ENCODE measurements around the gene KCNQ1. TPM values are rescaled to one million over a fixed set of nuclear protein-coding genes. Genes with fewer than 3 reads are reported as not detected.

Gene KCNQ1
- total RNA-seq, 3 donors from 2014 or later (not counting 1 experiment from before 2014, with no cell fraction given): 1.9 to 7.8 (median 3.3) TPM

DNA sequence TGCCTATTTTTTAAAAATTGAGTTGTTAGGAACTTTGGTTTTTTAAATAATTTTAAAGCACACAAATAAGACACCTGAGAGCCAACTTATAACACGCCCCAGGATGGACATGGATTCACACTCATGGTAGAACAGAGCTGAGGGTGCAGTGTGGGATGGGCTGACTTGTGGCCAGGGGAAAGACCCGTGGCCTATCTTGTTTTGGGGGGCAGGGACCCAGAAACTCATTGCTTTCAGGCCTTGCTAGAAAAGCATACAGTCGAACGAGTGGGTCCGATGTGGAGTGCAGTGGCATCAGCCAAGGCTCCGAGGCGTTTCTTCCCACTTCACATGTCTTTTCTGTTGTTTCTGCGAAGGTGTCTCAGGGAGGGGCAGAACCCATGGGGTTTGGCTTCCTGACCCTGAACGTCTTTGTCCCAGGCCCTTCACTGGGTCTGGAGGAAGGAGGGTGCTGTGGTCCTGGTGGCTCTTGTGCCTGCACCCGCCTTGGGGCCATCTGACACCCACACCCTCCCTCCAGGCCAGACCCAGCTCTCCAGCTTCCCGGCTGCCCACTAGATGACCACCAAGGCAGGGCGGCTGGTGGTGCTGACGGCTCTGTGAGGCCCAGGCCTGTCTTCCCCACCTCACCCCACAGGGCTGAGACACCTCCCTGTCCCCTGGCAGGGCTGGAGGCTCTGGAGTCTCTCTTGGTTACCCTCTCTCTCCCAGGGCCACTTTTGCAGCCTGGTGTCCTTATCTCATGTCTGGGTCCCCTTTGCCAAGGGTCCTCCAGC, 120.8 kb downstream of the KCNQ1 start:
- H3K9me3 ChIP-seq (ENCODE audit: control insufficient read depth, insufficient read depth, low read length): no peaks in the 10 kb centered on the region
- WGBS (ENCODE audit: insufficient coverage): 86% methylated on average over 13 of the region's 13 CpGs
- H3K4me3 ChIP-seq (ENCODE audit: low read length): no peak overlapping the region
- no peaks in the 10 kb centered on the region for H3K27me3 ChIP-seq (ENCODE audit: control insufficient read depth, insufficient read depth, low read length)
- DNase-seq (no peak), ATAC-seq (no peak)
- no peaks in the 10 kb centered on the region for H3K36me3 ChIP-seq (ENCODE audit: control insufficient read depth, insufficient read depth, low read length)
- no peaks in the 10 kb centered on the region for H3K27me3 Mint-ChIP-seq (ENCODE audit: low read depth in 2 of 2)
- intact Hi-C loops (cut with micrococcal nuclease): no loop called here
- no peaks in the 10 kb centered on the region for H3K9me3 Mint-ChIP-seq
- H3K4me3 Mint-ChIP-seq: no peak overlapping the region
- H3K27ac ChIP-seq (ENCODE audit: low read length): no peak overlapping the region
- H3K4me1 ChIP-seq (ENCODE audit: control insufficient read depth, insufficient read depth, low read length): peaks cover 15% of the 10 kb centered on the region
- TF ChIP-seq, protein P1, sequence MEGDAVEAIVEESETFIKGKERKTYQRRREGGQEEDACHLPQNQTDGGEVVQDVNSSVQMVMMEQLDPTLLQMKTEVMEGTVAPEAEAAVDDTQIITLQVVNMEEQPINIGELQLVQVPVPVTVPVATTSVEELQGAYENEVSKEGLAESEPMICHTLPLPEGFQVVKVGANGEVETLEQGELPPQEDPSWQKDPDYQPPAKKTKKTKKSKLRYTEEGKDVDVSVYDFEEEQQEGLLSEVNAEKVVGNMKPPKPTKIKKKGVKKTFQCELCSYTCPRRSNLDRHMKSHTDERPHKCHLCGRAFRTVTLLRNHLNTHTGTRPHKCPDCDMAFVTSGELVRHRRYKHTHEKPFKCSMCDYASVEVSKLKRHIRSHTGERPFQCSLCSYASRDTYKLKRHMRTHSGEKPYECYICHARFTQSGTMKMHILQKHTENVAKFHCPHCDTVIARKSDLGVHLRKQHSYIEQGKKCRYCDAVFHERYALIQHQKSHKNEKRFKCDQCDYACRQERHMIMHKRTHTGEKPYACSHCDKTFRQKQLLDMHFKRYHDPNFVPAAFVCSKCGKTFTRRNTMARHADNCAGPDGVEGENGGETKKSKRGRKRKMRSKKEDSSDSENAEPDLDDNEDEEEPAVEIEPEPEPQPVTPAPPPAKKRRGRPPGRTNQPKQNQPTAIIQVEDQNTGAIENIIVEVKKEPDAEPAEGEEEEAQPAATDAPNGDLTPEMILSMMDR (IDR thresholded peaks at IDR 0.05): no peak
- H3K27ac Mint-ChIP-seq: no peak overlapping the region
- no peaks in the 10 kb centered on the region for H3K36me3 Mint-ChIP-seq
- no peaks in the 10 kb centered on the region for H3K4me1 Mint-ChIP-seq

DNA sequence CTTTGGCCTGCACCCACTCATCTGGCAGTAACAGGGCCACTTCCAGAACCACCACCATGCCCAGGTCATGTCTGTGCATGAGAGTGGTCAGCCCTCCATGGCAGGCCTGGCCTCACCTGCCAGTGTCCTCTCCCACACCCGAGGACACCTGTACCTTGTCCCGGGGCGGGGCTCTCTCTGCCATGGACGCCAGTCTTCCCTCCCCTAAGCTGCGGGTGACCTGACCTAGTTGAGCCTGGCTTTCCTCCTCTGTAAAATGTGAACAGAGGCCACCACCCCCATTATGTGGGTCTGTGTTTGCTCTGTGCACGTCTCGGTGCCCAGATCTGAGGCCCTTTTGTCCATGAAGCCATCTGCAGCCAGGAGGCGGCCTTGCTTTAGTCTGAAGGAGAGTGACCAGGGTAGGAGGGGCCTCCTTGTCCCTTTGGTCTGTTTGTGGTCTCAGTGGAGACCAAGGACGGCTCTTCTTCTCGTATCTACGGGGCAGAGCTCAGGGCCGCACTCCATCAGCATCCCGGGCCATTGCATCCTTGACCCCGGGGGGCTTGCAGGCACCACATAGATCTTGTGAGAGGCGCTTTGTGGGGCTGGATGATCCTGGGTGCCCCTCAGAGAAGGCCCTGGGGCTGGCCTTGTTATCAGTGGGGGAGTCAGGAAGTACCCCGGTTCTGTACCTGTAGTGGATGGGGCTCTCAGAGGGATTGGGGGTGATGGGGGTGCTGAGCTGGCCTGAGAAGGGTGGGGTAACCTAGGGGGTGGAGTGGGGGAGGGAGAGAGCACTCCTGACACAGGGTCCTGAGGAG, 121.6 kb downstream of the KCNQ1 start:
- H3K9me3 ChIP-seq (ENCODE audit: control insufficient read depth, insufficient read depth, low read length): no peaks in the 10 kb centered on the region
- ATAC-seq (no peak), DNase-seq (no peak)
- Mint-ChIP-seq H3K27me3 (ENCODE audit: low read depth in 2 of 2) (no peaks in the 10 kb centered on the region), H3K36me3 (no peaks in the 10 kb centered on the region), H3K4me3 (no peak overlapping the region), H3K27ac (no peak overlapping the region), H3K4me1 (no peaks in the 10 kb centered on the region), H3K9me3 (no peaks in the 10 kb centered on the region)
- intact Hi-C loops (cut with micrococcal nuclease): no loop called here
- H3K4me3 ChIP-seq (ENCODE audit: low read length): no peak overlapping the region
- peaks cover 19% of the 10 kb centered on the region for H3K4me1 ChIP-seq (ENCODE audit: control insufficient read depth, insufficient read depth, low read length)
- H3K27ac ChIP-seq (ENCODE audit: low read length): no peak overlapping the region
- no peaks in the 10 kb centered on the region for H3K36me3 ChIP-seq (ENCODE audit: control insufficient read depth, insufficient read depth, low read length)
- no peaks in the 10 kb centered on the region for H3K27me3 ChIP-seq (ENCODE audit: control insufficient read depth, insufficient read depth, low read length)
- TF ChIP-seq, protein P1 (IDR thresholded peaks at IDR 0.05): no peak
- WGBS (ENCODE audit: insufficient coverage): 89% methylated on average over 16 of the region's 16 CpGs

DNA sequence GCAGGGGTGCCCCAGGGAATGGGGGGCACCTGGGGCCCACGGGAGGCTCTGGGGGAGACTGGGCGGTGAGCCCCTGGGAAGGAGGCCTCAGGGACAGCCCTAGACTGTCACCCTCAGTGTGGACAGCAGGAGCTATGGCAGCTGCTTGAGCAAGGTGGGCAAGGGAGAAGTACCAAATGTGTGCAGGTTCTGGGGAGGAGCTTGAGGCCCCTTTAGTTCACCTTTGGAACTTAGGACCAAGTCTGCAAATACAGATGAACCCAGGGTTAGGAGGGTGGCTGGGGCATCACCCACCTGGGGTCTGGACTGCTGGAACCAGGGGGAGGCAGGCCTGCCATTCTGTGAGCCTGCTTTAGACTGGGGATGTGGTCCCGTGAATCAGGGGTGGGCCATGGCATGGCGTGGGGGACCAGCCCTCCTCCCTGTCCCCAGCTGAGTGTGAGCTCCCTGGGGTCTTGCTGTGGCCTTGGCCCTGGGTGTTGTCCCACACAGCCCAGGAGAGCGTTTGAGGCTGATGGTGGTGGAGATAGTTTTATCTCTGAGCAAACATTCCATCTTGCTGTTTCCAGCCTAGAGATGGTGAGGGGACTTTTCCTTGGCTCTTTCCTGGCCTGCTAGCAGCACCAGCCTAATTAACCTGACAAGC, 122.3 kb downstream of the KCNQ1 start:
- Histone ChIP-seq H3K27ac (ENCODE audit: low read length) (no peak overlapping the region), H3K9me3 (ENCODE audit: control insufficient read depth, insufficient read depth, low read length) (no peaks in the 10 kb centered on the region), H3K27me3 (ENCODE audit: control insufficient read depth, insufficient read depth, low read length) (no peaks in the 10 kb centered on the region), H3K36me3 (ENCODE audit: control insufficient read depth, insufficient read depth, low read length) (no peaks in the 10 kb centered on the region), H3K4me1 (ENCODE audit: control insufficient read depth, insufficient read depth, low read length) (peaks cover 19% of the 10 kb centered on the region), H3K4me3 (ENCODE audit: low read length) (no peak overlapping the region)
- Mint-ChIP-seq H3K4me3 (no peak overlapping the region), H3K27me3 (ENCODE audit: low read depth in 2 of 2) (no peaks in the 10 kb centered on the region), H3K4me1 (no peaks in the 10 kb centered on the region), H3K27ac (no peak overlapping the region), H3K36me3 (no peaks in the 10 kb centered on the region), H3K9me3 (no peaks in the 10 kb centered on the region)
- DNase-seq (no peak), ATAC-seq (no peak)
- intact Hi-C loops (cut with micrococcal nuclease): no loop called here
- WGBS (ENCODE audit: insufficient coverage): 73% methylated on average over 5 of the region's 5 CpGs
- TF ChIP-seq, protein P1 (IDR thresholded peaks at IDR 0.05): no peak
